ENCODE data around the gene SMYD3. TPM values are rescaled to one million over a fixed set of nuclear protein-coding genes. Genes with fewer than 3 reads are reported as not detected.

Gene SMYD3
- total RNA-seq, 1 experiment from 2014 or later = 44.5 TPM

DNA sequence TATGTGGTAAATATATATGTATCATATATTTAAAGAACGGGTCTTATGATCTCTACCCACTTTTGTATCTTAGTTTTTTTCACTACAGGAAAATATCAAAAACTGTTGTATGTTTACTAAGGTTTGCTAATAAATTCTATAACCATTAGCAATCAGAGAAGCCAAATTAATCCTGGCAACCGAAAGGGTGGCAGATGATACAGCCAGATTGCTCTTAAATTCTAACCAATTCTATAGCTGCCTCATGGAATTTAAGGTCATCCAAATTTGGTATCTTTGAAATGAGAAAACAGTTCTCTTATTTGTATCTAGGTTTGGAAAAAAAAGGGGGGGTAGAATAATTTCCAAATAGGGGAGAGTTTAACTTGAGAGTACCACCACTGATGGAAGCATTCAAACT is 591.2 kb downstream of the SMYD3 start:
- DNase-seq (ENCODE audit: low spot score) = no peak

- DNase-seq (ENCODE audit: low spot score) = no peak
These were observed 591.7 kb downstream of the SMYD3 start for GRCh38 chr1:245915406-245915805.

DNA sequence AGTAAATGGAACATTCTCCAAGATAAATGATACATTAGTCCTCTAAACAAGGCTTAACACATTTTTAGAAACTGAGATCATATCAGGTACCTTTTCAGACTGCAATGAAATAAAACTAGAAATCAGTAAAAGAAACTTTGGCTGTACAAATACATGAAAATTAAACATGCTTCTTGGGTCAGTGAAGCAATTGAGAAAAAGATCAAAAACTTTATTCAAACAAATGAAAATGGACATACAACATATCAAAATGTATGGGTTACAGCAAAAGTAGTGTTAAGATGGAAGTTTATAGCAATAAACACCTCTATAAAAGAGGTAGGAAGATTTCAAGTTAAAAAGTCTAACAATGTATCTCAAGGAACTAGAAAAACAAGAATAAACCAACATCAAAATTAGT is 598.5 kb downstream of the SMYD3 start:
- DNase-seq (ENCODE audit: low spot score) = no peak

GRCh38 chr1:245906207-245906606 is 600.9 kb downstream of the SMYD3 start:
- no peak for DNase-seq (ENCODE audit: low spot score)

GRCh38 chr1:245903851-245904250 is 603.2 kb downstream of the SMYD3 start:
- DNase-seq (ENCODE audit: low spot score) = no peak

- no peak for DNase-seq (ENCODE audit: low spot score)
These were observed 605.5 kb downstream of the SMYD3 start for GRCh38 chr1:245901565-245901964.

GRCh38 chr1:245901037-245901436 is 606.0 kb downstream of the SMYD3 start:
- DNase-seq (ENCODE audit: low spot score) = no peak

DNA sequence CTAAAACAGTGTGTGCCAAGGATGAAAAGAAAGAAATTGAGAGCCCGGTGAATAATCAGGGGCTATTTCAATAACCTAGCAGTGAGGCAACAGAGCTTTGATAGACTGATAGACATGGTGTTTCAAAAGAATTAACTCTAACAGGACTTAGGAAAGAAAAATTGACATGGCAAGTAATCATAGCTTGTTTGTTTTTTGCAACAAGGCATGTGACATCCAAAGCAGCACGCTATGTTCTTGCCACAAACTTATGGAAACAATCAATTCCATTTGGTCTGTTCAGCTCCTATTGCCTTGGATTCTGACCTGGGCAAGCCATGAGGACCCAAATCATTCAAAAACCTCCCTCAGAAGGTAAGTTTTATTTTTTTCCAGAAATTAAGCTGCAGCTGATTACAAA is 608.5 kb downstream of the SMYD3 start:
- no peak for DNase-seq (ENCODE audit: low spot score)

- no peak for DNase-seq (ENCODE audit: low spot score)
These were observed 610.8 kb downstream of the SMYD3 start for GRCh38 chr1:245896258-245896657.

GRCh38 chr1:245895455-245895959 is 611.6 kb downstream of the SMYD3 start:
- DNase-seq (ENCODE audit: low spot score) = no peak

- no peak for DNase-seq (ENCODE audit: low spot score)
These were observed 612.2 kb downstream of the SMYD3 start for GRCh38 chr1:245894843-245895242.

GRCh38 chr1:245893025-245893424 is 614.1 kb downstream of the SMYD3 start:
- no peak for DNase-seq (ENCODE audit: low spot score)

- peak; percentile 55 for DNase-seq (ENCODE audit: low spot score)
These were observed 618.3 kb downstream of the SMYD3 start for GRCh38 chr1:245888809-245889208.

DNA sequence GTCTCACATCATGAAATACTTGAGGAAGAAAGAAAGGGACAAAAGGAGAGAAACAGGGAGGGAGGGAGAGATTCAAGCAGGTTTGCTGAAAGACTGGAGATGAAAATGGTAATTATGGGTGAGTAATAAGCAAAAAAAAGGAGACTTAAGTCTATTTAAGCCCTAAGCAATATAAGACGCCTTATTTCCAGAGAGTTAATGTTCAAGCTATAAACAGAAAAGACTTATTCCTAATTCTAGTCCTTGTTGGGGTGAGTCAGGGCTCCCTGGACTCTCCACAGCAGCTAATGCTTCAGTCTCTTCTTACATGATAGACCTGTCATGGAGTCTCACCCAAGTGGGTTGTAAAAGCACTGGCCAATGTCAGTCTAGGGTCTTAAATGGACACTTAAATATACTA is 619.2 kb downstream of the SMYD3 start:
- DNase-seq (ENCODE audit: low spot score) = no peak

- DNase-seq (ENCODE audit: low spot score) = no peak
These were observed 625.2 kb downstream of the SMYD3 start for GRCh38 chr1:245881767-245882391.

DNA sequence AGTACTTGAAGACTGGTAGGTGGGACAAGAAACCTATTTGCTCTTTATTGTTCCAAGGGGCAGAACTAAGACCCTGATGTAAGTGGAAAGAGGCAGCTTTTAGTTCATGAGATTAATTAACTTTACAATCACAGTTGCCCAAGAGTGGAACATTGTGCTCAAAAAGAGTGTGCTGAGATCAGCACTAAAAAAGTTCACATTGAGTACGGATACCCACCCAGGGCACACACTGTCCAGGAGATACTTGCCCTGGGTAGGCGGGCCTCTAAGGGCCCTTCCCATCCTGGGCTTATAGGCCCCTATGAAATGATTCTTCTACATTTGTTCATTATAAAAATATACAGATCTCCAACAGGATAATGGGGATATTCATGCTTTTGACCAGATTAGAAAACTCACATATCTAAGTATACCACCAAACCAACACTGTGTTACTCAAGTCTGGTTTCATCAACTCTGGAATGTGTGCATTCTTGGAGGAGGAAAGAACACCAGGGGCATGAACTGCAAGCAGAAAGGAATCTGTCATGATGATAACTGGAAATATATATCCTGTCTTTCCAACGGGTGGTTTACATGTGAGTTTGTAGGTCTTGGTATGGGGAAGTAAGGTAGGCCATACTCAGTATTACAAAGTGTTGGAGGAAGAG is 626.2 kb downstream of the SMYD3 start:
- peak; percentile 30 for DNase-seq (ENCODE audit: low spot score)

DNA sequence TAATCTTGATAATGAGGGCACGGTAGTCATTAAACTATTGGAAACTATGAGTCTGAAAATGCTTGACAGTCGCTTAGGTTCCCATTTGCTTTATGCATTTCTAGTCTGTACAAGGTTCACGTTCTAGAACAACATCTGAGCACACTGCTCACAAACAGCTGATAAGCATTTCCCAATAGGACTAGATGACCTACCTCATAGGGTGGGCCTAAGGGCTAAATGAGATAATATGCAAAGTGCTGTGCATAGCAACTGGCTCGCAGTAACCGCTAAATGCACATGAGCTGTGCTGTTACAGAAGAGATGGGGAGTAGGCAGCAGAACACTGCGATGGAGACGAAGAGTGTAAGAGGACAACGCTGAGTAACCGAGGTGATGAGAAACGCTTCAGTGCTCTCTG is 628.0 kb downstream of the SMYD3 start:
- DNase-seq (ENCODE audit: low spot score) = no peak

DNA sequence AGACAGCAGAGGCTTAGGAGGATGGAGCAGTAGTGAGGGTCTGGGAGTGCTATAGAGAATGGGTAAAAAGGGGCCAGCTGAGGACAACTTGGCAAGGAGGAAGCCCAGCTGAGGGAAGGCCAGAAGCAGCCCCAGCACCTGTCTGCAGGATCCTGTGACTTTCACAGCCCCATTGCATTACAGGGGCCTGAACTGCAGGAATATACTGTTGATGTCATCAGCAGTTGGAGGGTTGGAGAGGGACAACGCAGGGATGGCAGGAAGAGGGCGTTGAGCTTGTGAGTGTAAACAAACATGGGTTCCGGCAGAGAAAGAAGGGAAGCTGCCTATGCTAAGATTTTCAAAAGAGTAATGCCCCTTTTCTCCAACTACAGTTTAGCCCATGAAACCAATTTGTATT is 628.5 kb downstream of the SMYD3 start:
- no peak for DNase-seq (ENCODE audit: low spot score)

DNA sequence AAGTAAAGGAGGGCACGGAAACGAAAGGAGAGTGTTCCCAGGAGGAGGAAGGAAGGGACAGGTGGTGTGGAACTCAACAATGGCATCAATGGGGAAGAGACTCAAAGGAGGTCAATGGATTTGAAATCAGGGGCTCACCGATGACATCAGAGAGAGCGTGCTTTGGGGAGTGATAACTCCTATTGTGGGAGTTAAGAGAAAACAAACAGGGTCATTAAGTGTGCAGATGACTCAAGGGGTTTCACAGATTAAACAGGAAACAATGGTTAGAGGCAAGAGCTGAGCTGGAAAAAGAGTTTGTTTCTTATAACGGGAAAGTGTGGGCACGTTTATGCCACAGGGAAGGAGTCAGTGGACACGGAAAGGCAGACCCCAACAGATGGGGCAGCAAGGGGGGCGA is 629.1 kb downstream of the SMYD3 start:
- DNase-seq (ENCODE audit: low spot score) = no peak

DNA sequence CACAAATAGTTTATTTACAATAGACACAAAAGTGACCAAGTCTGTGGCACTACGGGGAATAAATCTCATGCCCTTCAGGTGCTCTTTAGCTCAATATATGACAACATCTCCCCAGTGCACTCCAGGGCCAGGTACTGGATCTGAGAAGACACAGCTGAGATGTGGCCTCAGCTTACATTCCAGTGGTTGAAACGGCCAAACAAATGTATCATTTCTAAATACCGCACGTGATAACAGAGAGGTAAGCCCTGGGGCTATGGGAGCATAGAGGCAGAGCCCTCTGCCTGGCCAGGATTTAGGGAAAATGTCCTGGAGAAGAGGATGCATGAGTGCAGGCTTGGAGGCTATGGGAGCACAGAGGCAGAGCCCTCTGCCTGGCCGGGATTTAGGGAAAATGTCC is 630.5 kb downstream of the SMYD3 start:
- DNase-seq (ENCODE audit: low spot score) = no peak

GRCh38 chr1:245875581-245876261 is 631.4 kb downstream of the SMYD3 start:
- DNase-seq (ENCODE audit: low spot score) = no peak

DNA sequence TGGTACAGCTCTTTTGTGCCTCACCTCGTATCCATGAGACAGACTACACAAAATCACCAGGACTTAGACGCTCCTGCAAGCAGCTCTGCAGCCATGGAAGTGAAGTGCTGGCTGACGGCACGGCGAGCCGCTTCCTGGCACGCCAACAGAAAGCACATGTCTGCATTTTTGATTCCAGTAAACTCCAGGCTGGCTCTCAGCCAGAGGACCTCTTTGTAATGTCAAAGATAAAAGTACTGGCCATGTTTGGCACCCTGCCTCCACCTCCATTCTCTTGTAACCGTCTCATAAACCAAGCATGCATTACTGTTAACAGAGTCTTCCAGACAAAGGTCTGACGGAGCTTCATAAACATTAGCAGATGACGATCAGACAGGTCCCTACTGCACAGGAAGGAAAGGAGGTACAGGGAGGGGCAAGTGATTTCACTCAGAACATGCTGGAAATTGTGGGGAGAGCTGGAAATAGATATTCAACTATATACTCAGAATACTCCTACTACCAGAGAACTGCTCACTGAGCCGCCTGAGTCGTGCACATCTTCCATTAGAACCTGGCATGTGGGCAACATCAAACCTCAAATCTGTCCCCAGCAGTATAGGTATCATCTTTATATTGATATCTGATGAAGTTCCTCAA is 632.0 kb downstream of the SMYD3 start:
- DNase-seq (ENCODE audit: low spot score) = peak; percentile 77

Measured in A172 (cell line).